Activated T-cell treated with anti-CD3 and anti-CD28 coated beads, Interleukin-2, amount 50 U/mL, for 24 hours (primary cell): ENCODE measurements around the gene MAPKAP1.

Source experiments
- DNase-seq: peaks from one replicate; pipeline ENCODE4 v3.0.0-alpha.2; 2020
- H3K27ac Mint-ChIP-seq: 2 replicates; pipeline ENCODE4 v1.8.0; 2020; ENCODE audit warnings: mild to moderate bottlenecking, mixed read lengths
- H3K27me3 Mint-ChIP-seq: 2 replicates; pipeline ENCODE4 v1.8.0; 2020; ENCODE audit warnings: mixed read lengths
- H3K36me3 Mint-ChIP-seq: 2 replicates; pipeline ENCODE4 v1.8.0; 2020; ENCODE audit warnings: low read depth, mixed read lengths
- H3K4me1 Mint-ChIP-seq: 2 replicates; pipeline ENCODE4 v1.8.0; 2020; ENCODE audit warnings: low read depth, mixed read lengths
- H3K4me3 Mint-ChIP-seq: 2 replicates; pipeline ENCODE4 v1.8.0; 2020; ENCODE audit warnings: mild to moderate bottlenecking, moderate library complexity, mixed read lengths
- H3K9me3 Mint-ChIP-seq: 2 replicates; pipeline ENCODE4 v1.8.0; 2020; ENCODE audit warnings: mixed read lengths

Gene MAPKAP1

GRCh38 chr9:125429476-125430160 is 277.4 kb downstream of the MAPKAP1 start:
- Mint-ChIP-seq H3K36me3 (no peaks in the 10 kb centered on the region), H3K4me3 (no peak overlapping the region), H3K4me1 (no peaks in the 10 kb centered on the region), H3K27me3 (no peaks in the 10 kb centered on the region), H3K9me3 (no peaks in the 10 kb centered on the region), H3K27ac (no peak overlapping the region)
- DNase-seq, result no peak

GRCh38 chr9:125428902-125429467 is 278.0 kb downstream of the MAPKAP1 start:
- no peak for DNase-seq
- Mint-ChIP-seq H3K27ac (no peak overlapping the region), H3K27me3 (no peaks in the 10 kb centered on the region), H3K4me1 (no peaks in the 10 kb centered on the region), H3K9me3 (no peaks in the 10 kb centered on the region), H3K4me3 (no peak overlapping the region), H3K36me3 (no peaks in the 10 kb centered on the region)

- Mint-ChIP-seq H3K4me3 (no peak overlapping the region), H3K27me3 (no peaks in the 10 kb centered on the region), H3K36me3 (no peaks in the 10 kb centered on the region), H3K27ac (no peak overlapping the region), H3K9me3 (no peaks in the 10 kb centered on the region), H3K4me1 (no peaks in the 10 kb centered on the region)
- DNase-seq, result no peak
Measured at GRCh38 chr9:125428060-125428901, 278.7 kb downstream of the MAPKAP1 start.

GRCh38 chr9:125427556-125427955 is 279.5 kb downstream of the MAPKAP1 start:
- Mint-ChIP-seq H3K27me3 (no peaks in the 10 kb centered on the region), H3K4me3 (no peak overlapping the region), H3K36me3 (no peaks in the 10 kb centered on the region), H3K4me1 (no peaks in the 10 kb centered on the region), H3K27ac (no peak overlapping the region), H3K9me3 (no peaks in the 10 kb centered on the region)
- DNase-seq, result no peak

- no peak for DNase-seq
- Mint-ChIP-seq H3K27ac (no peak overlapping the region), H3K9me3 (no peaks in the 10 kb centered on the region), H3K4me1 (no peaks in the 10 kb centered on the region), H3K27me3 (no peaks in the 10 kb centered on the region), H3K4me3 (no peak overlapping the region), H3K36me3 (no peaks in the 10 kb centered on the region)
Measured at GRCh38 chr9:125426926-125427325, 280.1 kb downstream of the MAPKAP1 start.

GRCh38 chr9:125425901-125426515 is 281.0 kb downstream of the MAPKAP1 start:
- no peak for DNase-seq
- no peak overlapping the region for H3K4me3 Mint-ChIP-seq
- H3K9me3 Mint-ChIP-seq, result no peaks in the 10 kb centered on the region
- no peaks in the 10 kb centered on the region for H3K36me3 Mint-ChIP-seq
- H3K27me3 Mint-ChIP-seq, result no peaks in the 10 kb centered on the region
- no peaks in the 10 kb centered on the region for H3K4me1 Mint-ChIP-seq
- H3K27ac Mint-ChIP-seq, result no peak overlapping the region

- no peak overlapping the region for H3K27ac Mint-ChIP-seq
- no peaks in the 10 kb centered on the region for H3K27me3 Mint-ChIP-seq
- no peaks in the 10 kb centered on the region for H3K36me3 Mint-ChIP-seq
- DNase-seq, result no peak
- no peaks in the 10 kb centered on the region for H3K4me1 Mint-ChIP-seq
- H3K4me3 Mint-ChIP-seq, result no peak overlapping the region
- no peaks in the 10 kb centered on the region for H3K9me3 Mint-ChIP-seq
Measured at GRCh38 chr9:125425170-125425897, 281.7 kb downstream of the MAPKAP1 start.

- Mint-ChIP-seq H3K27me3 (no peaks in the 10 kb centered on the region), H3K36me3 (no peaks in the 10 kb centered on the region), H3K4me3 (no peak overlapping the region), H3K9me3 (no peaks in the 10 kb centered on the region), H3K27ac (no peak overlapping the region), H3K4me1 (no peaks in the 10 kb centered on the region)
- no peak for DNase-seq
Measured at GRCh38 chr9:125423964-125424363, 283.0 kb downstream of the MAPKAP1 start.

- Mint-ChIP-seq H3K27me3 (no peaks in the 10 kb centered on the region), H3K4me1 (no peaks in the 10 kb centered on the region), H3K4me3 (no peak overlapping the region), H3K36me3 (no peaks in the 10 kb centered on the region), H3K27ac (no peak overlapping the region), H3K9me3 (no peaks in the 10 kb centered on the region)
- no peak for DNase-seq
Measured at GRCh38 chr9:125422853-125423252, 284.2 kb downstream of the MAPKAP1 start.

GRCh38 chr9:125421591-125422181 is 285.3 kb downstream of the MAPKAP1 start:
- Mint-ChIP-seq H3K4me3 (no peak overlapping the region), H3K27ac (no peak overlapping the region), H3K27me3 (no peaks in the 10 kb centered on the region), H3K4me1 (no peaks in the 10 kb centered on the region), H3K9me3 (no peaks in the 10 kb centered on the region), H3K36me3 (no peaks in the 10 kb centered on the region)
- no peak for DNase-seq

GRCh38 chr9:125421166-125421565 is 285.8 kb downstream of the MAPKAP1 start:
- Mint-ChIP-seq H3K4me1 (no peaks in the 10 kb centered on the region), H3K36me3 (no peaks in the 10 kb centered on the region), H3K27me3 (no peaks in the 10 kb centered on the region), H3K9me3 (no peaks in the 10 kb centered on the region), H3K27ac (no peak overlapping the region), H3K4me3 (no peak overlapping the region)
- no peak for DNase-seq

GRCh38 chr9:125418404-125418803 is 288.6 kb downstream of the MAPKAP1 start:
- Mint-ChIP-seq H3K36me3 (no peaks in the 10 kb centered on the region), H3K4me3 (no peak overlapping the region), H3K9me3 (no peaks in the 10 kb centered on the region), H3K4me1 (no peaks in the 10 kb centered on the region), H3K27ac (no peak overlapping the region), H3K27me3 (no peaks in the 10 kb centered on the region)
- no peak for DNase-seq

- no peak overlapping the region for H3K4me3 Mint-ChIP-seq
Measured at GRCh38 chr9:125416517-125416916, 290.5 kb downstream of the MAPKAP1 start.

More at GRCh38 chr9:125416517-125416916, 290.5 kb downstream of the MAPKAP1 start:
- Mint-ChIP-seq H3K9me3 (no peaks in the 10 kb centered on the region), H3K27ac (no peak overlapping the region), H3K36me3 (no peaks in the 10 kb centered on the region), H3K27me3 (no peaks in the 10 kb centered on the region), H3K4me1 (no peaks in the 10 kb centered on the region)
- no peak for DNase-seq
